Peyer's patch (tissue), 4 donors: ENCODE data around the gene SEMA5B. TPM values are rescaled to one million over a fixed set of nuclear protein-coding genes. Genes with fewer than 3 reads are reported as not detected.
A peak's percentile ranks its signal among the peaks of the same experiment; 100 is the strongest.

Experiments
- DNase-seq, 3 donors: peaks; one replicate each; pipeline ENCODE4 v3.0.0-alpha.2; 2017 to 2019
- H3K27ac ChIP-seq, 4 donors: fragments of 200-600 bp; sonication (generic); one replicate each; pipeline ENCODE4 v1.5.1; 2016 to 2019
- H3K27me3 ChIP-seq, 2 donors: fragments of 200-600 bp; sonication (generic); one replicate each; pipeline ENCODE4 v1.5.1; 2019
- H3K36me3 ChIP-seq, 3 donors: fragments of 200-600 bp; sonication (generic); one replicate each; pipeline ENCODE4 v1.5.1; 2016 to 2019
- H3K4me1 ChIP-seq, 4 donors: fragments of 200-600 bp; sonication (generic); one replicate each; pipeline ENCODE4 v1.5.1; 2016 to 2019
- H3K4me3 ChIP-seq, 4 donors: fragments of 200-600 bp; sonication (generic); 1 replicate in 3 of 4; 2 replicates in 1 of 4; pipeline ENCODE4 v1.5.1; 2016 to 2019; ENCODE audit warnings: mild to moderate bottlenecking in 1 of 4
- H3K9me3 ChIP-seq, 4 donors: fragments of 200-600 bp; sonication (generic); one replicate each; pipeline ENCODE4 v1.5.1; 2016 to 2019; ENCODE audit warnings: mild to moderate bottlenecking in 1 of 4
- POLR2A ChIP-seq, 2 donors: fragments of 450-650 bp; IDR thresholded peaks; one replicate each; pipeline ENCODE4 v1.5.1; 2017; ENCODE audit warnings: antibody characterized with exemption in 2 of 2, mild to moderate bottlenecking in 2 of 2, moderate library complexity in 2 of 2
- total RNA-seq, 4 donors: library from RNA; depleted of rRNA; stranded (reverse); fragments of >200 nt; gene quantifications; one replicate each; pipeline ENCODE4 v1.1.0, GENCODE V29; 2016
- TF ChIP-seq, protein P1 (sequence below), 6 experiments: fragments of 450-650 bp in 4 of 6; fragments of 200-600 bp in 2 of 6; sonication (generic) in 1 of 6; IDR thresholded peaks; one replicate each; pipeline ENCODE4 v1.5.1; 2017 to 2019; ENCODE audit warnings: antibody characterized with exemption in 6 of 6, mild to moderate bottlenecking in 3 of 6, moderate library complexity in 1 of 6

The SEMA5B gene
- total RNA-seq, 4 donors from 2014 or later: 0.54 to 6.8 (median 2.5) TPM; not detected in 1

DNA sequence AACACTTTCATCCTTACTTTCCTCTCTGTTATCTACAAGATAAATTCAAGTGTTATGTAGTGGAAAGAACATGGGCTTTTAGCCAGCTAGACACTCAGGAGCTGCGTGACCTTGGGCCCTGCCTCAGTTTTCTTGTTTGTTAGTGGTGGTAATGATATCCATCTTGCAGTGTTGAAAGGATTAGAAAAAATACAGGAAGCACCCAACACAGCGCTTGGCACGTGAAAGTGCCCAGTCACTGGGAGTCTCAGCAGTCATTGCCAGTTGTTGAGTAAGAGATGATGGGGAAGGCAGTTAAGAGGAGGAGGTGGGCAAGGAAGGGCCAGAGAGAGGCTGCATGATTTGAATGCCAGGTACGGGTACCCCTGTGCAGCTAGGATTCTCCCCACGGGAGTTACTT, 44.6 kb upstream of the SEMA5B start:
- no peak for DNase-seq
- TF ChIP-seq, protein P1, sequence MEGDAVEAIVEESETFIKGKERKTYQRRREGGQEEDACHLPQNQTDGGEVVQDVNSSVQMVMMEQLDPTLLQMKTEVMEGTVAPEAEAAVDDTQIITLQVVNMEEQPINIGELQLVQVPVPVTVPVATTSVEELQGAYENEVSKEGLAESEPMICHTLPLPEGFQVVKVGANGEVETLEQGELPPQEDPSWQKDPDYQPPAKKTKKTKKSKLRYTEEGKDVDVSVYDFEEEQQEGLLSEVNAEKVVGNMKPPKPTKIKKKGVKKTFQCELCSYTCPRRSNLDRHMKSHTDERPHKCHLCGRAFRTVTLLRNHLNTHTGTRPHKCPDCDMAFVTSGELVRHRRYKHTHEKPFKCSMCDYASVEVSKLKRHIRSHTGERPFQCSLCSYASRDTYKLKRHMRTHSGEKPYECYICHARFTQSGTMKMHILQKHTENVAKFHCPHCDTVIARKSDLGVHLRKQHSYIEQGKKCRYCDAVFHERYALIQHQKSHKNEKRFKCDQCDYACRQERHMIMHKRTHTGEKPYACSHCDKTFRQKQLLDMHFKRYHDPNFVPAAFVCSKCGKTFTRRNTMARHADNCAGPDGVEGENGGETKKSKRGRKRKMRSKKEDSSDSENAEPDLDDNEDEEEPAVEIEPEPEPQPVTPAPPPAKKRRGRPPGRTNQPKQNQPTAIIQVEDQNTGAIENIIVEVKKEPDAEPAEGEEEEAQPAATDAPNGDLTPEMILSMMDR (IDR thresholded peaks at IDR 0.05): no peak
- TF ChIP-seq POLR2A (IDR thresholded peaks at IDR 0.05): no peak
- H3K27me3 ChIP-seq: no peaks in the 10 kb centered on the region
- no peak overlapping the region for H3K4me3 ChIP-seq
- H3K27ac ChIP-seq: peak overlapping the region in 2 of 4 donors; percentile 13 to 33
- no peaks in the 10 kb centered on the region for H3K9me3 ChIP-seq
- peaks cover 0 to 20% (median 0%) of the 10 kb centered on the region in 4 donors for H3K4me1 ChIP-seq
- H3K36me3 ChIP-seq: no peaks in the 10 kb centered on the region

DNA sequence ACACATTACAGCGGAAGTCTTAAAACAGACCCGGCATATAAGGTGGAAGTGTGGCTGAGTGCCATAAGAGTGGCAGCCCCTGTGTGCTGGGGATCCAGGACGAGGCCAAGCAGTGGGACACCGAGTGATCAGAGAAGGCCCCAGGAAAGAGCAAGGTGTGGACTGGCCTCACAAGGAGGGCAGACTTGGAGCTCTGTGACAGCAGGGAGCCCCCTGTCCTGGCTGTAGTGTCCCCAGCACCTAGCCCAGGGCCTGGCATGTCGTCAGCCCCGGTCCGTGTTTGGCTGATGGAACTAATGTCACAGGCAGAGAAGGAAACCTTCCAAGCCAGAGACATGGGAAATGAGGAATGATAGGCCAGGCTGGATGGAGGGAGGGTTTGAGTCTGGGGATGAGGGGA, 44.0 kb upstream of the SEMA5B start:
- Histone ChIP-seq H3K4me3 (no peak overlapping the region), H3K27ac (peak overlapping the region in 3 of 4 donors; percentile 13 to 33 (median 15)), H3K9me3 (no peaks in the 10 kb centered on the region), H3K4me1 (peaks cover 0 to 17% (median 0%) of the 10 kb centered on the region in 4 donors), H3K27me3 (no peaks in the 10 kb centered on the region), H3K36me3 (no peaks in the 10 kb centered on the region)
- no peak for TF ChIP-seq POLR2A (IDR thresholded peaks at IDR 0.05)
- TF ChIP-seq, protein P1 (IDR thresholded peaks at IDR 0.05): no peak
- DNase-seq: no peak

GRCh38 chr3:123071146-123071545, 43.6 kb upstream of the SEMA5B start:
- Histone ChIP-seq H3K4me3 (no peak overlapping the region), H3K27me3 (no peaks in the 10 kb centered on the region), H3K27ac (peak overlapping the region in 1 of 4 donors; percentile 15), H3K36me3 (no peaks in the 10 kb centered on the region), H3K4me1 (peaks cover 0 to 16% (median 0%) of the 10 kb centered on the region in 4 donors), H3K9me3 (no peaks in the 10 kb centered on the region)
- DNase-seq: no peak
- TF ChIP-seq, protein P1 (IDR thresholded peaks at IDR 0.05): no peak
- TF ChIP-seq POLR2A (IDR thresholded peaks at IDR 0.05): no peak

DNA sequence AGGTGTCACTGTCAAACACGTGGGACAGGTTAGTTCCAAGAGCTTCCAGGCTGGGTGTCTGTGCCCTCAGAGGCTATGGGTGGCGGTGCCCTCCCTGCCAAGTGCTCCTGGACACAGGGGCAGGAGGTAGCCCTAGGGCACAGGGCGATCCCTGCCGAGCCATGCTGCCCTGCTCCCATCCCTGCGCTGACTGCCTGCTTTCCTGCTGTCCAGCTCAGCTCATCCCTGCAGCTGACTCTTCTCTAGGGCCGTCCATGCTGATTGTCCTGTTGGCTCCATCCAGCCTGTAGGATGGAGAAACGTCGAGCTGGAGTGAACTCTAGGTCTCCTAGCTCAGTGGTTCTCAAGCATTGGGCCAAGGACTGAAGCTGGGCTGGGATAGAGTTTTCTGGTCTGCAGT, 42.9 kb upstream of the SEMA5B start:
- no peak for DNase-seq
- peaks cover 0 to 16% (median 0%) of the 10 kb centered on the region in 4 donors for H3K4me1 ChIP-seq
- no peaks in the 10 kb centered on the region for H3K9me3 ChIP-seq
- H3K4me3 ChIP-seq: no peak overlapping the region
- no peaks in the 10 kb centered on the region for H3K27me3 ChIP-seq
- H3K27ac ChIP-seq: no peak overlapping the region
- H3K36me3 ChIP-seq: no peaks in the 10 kb centered on the region
- no peak for TF ChIP-seq POLR2A (IDR thresholded peaks at IDR 0.05)
- TF ChIP-seq, protein P1 (IDR thresholded peaks at IDR 0.05): no peak

DNA sequence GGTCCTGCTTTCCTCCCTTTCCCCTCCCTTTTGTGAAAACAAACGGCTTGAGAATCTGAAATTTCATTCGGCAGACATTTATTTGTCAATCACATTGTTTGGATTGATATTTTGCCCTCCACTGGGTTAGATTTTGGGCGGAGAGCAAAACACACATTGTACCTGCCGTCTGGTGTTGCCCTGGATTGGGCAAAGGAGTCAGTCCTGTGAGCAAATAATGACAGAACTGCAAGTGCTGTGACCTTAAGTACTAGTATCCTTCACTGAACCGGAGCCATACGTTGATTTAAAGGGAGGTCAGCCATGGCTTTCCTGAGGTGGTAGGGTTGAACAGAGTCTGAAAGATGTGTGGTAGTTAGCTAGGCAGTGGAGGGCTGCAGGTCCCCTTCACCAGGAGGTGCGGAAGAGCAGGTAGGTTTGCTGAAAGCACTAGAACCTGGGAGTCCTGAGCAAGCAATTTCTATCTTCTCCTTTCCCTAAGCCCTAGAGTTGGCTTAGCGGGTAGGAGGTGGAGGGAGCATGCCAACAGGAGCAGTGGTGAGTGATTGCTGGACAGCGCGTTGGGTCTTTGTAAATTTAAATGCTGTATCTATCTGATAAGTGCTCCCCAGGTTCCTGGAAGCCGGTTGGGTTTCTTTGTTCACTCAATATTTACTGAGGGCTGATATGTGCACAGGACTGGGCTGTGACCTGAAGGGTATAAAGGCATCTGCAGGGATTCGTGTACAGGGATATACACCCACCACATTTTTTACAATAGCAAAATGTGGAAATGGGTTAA, 41.2 kb upstream of the SEMA5B start:
- no peak for TF ChIP-seq POLR2A (IDR thresholded peaks at IDR 0.05)
- TF ChIP-seq, protein P1 (IDR thresholded peaks at IDR 0.05): no peak
- no peak for DNase-seq
- no peaks in the 10 kb centered on the region for H3K36me3 ChIP-seq
- H3K27ac ChIP-seq: peak overlapping the region in 2 of 4 donors; percentile 31 to 66
- H3K9me3 ChIP-seq: no peaks in the 10 kb centered on the region
- H3K4me3 ChIP-seq: peak overlapping the region in 2 of 4 donors; percentile 74 to 79
- no peaks in the 10 kb centered on the region for H3K27me3 ChIP-seq
- H3K4me1 ChIP-seq: peaks cover 0 to 16% (median 0%) of the 10 kb centered on the region in 4 donors
